BLaER1 treated with 17β-estradiol and CSF1 and Interleukin-3, amounts not matched to agents 10 nM and 100 nM (cell line): ENCODE measurements around the gene C6orf120.

Source experiments
- H3K27ac ChIP-seq, 11 experiments: shearing (Covaris generic); formaldehyde crosslinking; 2 replicates each; pipeline ENCODE4 v1.8.1; 2022
- H3K27me3 ChIP-seq, 11 experiments: shearing (Covaris generic); formaldehyde crosslinking; 2 replicates each; pipeline ENCODE4 v1.8.1; 2022
- H3K36me3 ChIP-seq, 11 experiments: shearing (Covaris generic); formaldehyde crosslinking; 2 replicates each; pipeline ENCODE4 v1.8.1; 2022
- H3K4me1 ChIP-seq, 10 experiments: shearing (Covaris generic); formaldehyde crosslinking; 2 replicates each; pipeline ENCODE4 v1.8.1; 2022
- H3K4me2 ChIP-seq, 11 experiments: shearing (Covaris generic); formaldehyde crosslinking; 2 replicates each; pipeline ENCODE4 v1.8.1; 2022
- H3K4me3 ChIP-seq, 10 experiments: shearing (Covaris generic); formaldehyde crosslinking; 2 replicates each; pipeline ENCODE4 v1.8.1; 2022
- H3K9ac ChIP-seq, 11 experiments: shearing (Covaris generic); formaldehyde crosslinking; 2 replicates each; pipeline ENCODE4 v1.8.1; 2022
- H3K9me3 ChIP-seq, 11 experiments: shearing (Covaris generic); formaldehyde crosslinking; replicated peaks in 1 of 11; 2 replicates each; pipeline ENCODE4 v1.8.1; 2022
- H4K20me1 ChIP-seq, 11 experiments: shearing (Covaris generic); formaldehyde crosslinking; 2 replicates each; pipeline ENCODE4 v1.8.1; 2022
- Cebpa-rat ChIP-seq, 11 experiments: shearing (Covaris generic); IDR thresholded peaks; 2 replicates each; pipeline ENCODE4 v1.8.1; 2022

C6orf120 gene

DNA sequence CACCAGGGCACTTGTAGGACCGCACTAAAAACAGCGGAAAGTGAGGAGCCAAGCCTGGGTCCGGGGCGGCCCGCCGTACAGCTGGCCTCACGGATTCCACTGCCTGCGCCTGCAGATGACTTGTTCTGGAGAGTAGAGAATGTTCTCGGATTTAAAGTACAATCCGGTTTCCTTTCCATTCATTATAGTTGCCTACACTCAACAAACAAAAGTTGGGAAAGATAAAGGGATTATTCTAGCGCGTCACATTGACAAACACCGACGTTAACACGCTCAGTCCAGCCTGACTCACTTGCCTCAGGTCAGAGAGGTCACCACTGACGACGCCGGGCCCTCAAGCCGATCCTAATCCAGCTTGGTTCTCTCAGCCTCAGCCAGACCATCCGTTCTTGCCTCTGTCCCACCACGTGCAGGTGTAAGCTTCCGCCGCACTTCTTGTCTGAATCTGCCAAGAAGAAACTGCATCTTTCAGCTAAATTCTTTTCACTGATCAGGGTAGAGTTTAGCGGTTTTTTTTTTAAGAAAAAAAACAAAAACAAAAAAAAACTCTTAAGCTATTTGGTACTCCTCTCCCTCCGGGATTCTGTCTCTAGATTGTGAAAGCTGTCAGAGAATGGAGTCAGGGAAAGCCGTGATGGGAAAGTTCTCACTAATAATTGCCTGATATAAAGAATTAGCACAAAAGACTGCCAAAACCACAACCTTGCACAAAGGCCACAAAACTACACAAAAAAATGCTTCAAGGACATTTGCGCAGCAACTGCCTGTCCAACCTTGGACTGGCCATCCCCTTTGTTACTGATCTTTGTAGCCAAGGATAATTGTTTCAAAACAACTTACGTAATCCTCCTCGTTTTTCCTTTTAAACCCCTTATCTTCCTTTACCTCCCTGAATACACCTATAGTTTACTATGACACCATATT, 23.5 kb downstream of the C6orf120 start:
- H3K27me3 ChIP-seq, result no peaks in the 10 kb centered on the region
- peaks cover 24 to 43% (median 32%) of the 10 kb centered on the region in 10 experiments for H3K4me1 ChIP-seq
- H4K20me1 ChIP-seq, result peaks cover 4 to 33% (median 22%) of the 10 kb centered on the region in 11 experiments; a peak in 17 of 22 replicates
- peak overlapping the region; percentile 65 to 93 (median 76) for H3K4me3 ChIP-seq
- no peaks in the 10 kb centered on the region for H3K9me3 ChIP-seq
- H3K27ac ChIP-seq, result peak overlapping the region in 10 of 11 experiments; percentile 55 to 96 (median 90); a peak in 20 of 22 replicates
- H3K36me3 ChIP-seq, result peaks cover 0 to 5% (median 0%) of the 10 kb centered on the region in 11 experiments; a peak in 2 of 22 replicates
- peak in 1 of 11 experiments; percentile 42; a peak in 1 of 22 replicates for TF ChIP-seq Cebpa-rat (IDR thresholded peaks at IDR 0.05)
- H3K9ac ChIP-seq, result peak overlapping the region; percentile 73 to 93 (median 89); a peak in 21 of 22 replicates
- H3K4me2 ChIP-seq, result peak overlapping the region; percentile 79 to 96 (median 88)

DNA sequence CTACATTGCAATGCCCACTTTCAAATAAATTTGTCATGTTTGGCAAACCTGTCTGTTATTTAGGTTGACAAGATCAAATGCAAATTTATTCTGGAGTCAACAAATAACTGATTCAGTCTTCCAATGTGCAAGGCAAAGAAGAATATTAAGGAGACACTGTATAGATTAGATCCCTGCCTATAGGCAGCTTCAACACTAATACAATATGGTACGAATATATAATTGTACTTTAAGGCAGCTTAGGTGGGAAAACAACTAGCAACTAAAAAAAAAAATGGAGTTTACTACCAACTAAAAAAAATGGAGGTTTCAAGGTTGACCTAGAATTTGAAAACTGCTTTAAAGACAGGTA, 24.1 kb downstream of the C6orf120 start:
- H3K4me1 ChIP-seq, result peaks cover 18 to 38% (median 29%) of the 10 kb centered on the region in 10 experiments
- H3K4me2 ChIP-seq, result peak overlapping the region in 8 of 11 experiments; percentile 79 to 96 (median 88); a peak in 15 of 22 replicates
- H3K9ac ChIP-seq, result no peak overlapping the region

DNA sequence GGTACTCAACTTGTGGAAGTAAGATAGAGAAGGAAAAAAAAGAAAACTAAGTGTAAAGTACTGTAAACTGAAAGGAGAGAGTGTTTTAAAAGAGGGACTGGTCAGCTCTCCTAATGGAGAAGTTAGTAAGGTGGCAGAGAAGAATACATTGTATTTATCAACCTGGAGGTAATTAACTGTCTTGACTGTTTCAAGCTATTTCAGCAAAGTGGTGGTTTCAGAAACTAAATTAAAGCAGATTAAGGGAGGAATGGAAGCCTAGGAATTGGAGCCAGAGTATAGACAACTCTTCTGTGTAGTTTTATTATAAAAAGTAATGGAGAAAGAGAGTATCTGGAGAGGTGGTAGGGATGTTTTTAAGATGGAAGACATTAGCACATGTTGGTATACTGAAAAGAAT, 25.0 kb downstream of the C6orf120 start:
- Histone ChIP-seq H3K4me3 (no peak overlapping the region), H3K4me2 (no peak overlapping the region; a peak in 1 of 22 replicates)

More for the DNA sequence above, 24.1 kb downstream of the C6orf120 start:
- Histone ChIP-seq H3K27me3 (no peaks in the 10 kb centered on the region), H3K36me3 (no peaks in the 10 kb centered on the region), H4K20me1 (peaks cover 4 to 27% (median 18%) of the 10 kb centered on the region in 11 experiments; a peak in 17 of 22 replicates), H3K9me3 (no peaks in the 10 kb centered on the region), H3K27ac (no peak overlapping the region), H3K4me3 (peak overlapping the region in 2 of 10 experiments; percentile 65 to 77; a peak in 3 of 20 replicates)
- no peak for TF ChIP-seq Cebpa-rat (IDR thresholded peaks at IDR 0.05)

GRCh38 chr6:169729961-169730360, 28.0 kb downstream of the C6orf120 start:
- H3K4me2 ChIP-seq, result no peak overlapping the region
- H4K20me1 ChIP-seq, result no peaks in the 10 kb centered on the region
- H3K9me3 ChIP-seq, result peaks cover 0 to 6% (median 0%) of the 10 kb centered on the region in 11 experiments; a peak in 3 of 22 replicates
- H3K4me1 ChIP-seq, result peaks cover 0 to 19% (median 11%) of the 10 kb centered on the region in 10 experiments; a peak in 17 of 20 replicates
- H3K27me3 ChIP-seq, result no peaks in the 10 kb centered on the region
- no peak for TF ChIP-seq Cebpa-rat (IDR thresholded peaks at IDR 0.05)
- H3K9ac ChIP-seq, result no peak overlapping the region
- H3K4me3 ChIP-seq, result no peak overlapping the region
- no peak overlapping the region for H3K27ac ChIP-seq
- no peaks in the 10 kb centered on the region for H3K36me3 ChIP-seq

More for the DNA sequence above, 25.0 kb downstream of the C6orf120 start:
- Histone ChIP-seq H3K9ac (no peak overlapping the region), H3K27ac (no peak overlapping the region), H3K4me1 (peaks cover 9 to 28% (median 21%) of the 10 kb centered on the region in 10 experiments), H3K36me3 (no peaks in the 10 kb centered on the region), H4K20me1 (peaks cover 4 to 17% (median 9%) of the 10 kb centered on the region in 11 experiments; a peak in 17 of 22 replicates), H3K9me3 (no peaks in the 10 kb centered on the region), H3K27me3 (no peaks in the 10 kb centered on the region)
- no peak for TF ChIP-seq Cebpa-rat (IDR thresholded peaks at IDR 0.05)

GRCh38 chr6:169738204-169738975, 36.5 kb downstream of the C6orf120 start:
- Histone ChIP-seq H3K9ac (no peak overlapping the region), H3K27me3 (no peaks in the 10 kb centered on the region), H3K4me1 (peaks cover 0 to 12% (median 2%) of the 10 kb centered on the region in 10 experiments; a peak in 8 of 20 replicates), H3K4me3 (no peak overlapping the region), H3K36me3 (no peaks in the 10 kb centered on the region), H3K27ac (no peak overlapping the region), H4K20me1 (no peaks in the 10 kb centered on the region), H3K4me2 (peak overlapping the region in 8 of 11 experiments; percentile 2 to 34 (median 16); a peak in 10 of 22 replicates), H3K9me3 (peaks cover 0 to 5% (median 0%) of the 10 kb centered on the region in 11 experiments; a peak in 3 of 22 replicates)
- TF ChIP-seq Cebpa-rat (IDR thresholded peaks at IDR 0.05), result no peak

DNA sequence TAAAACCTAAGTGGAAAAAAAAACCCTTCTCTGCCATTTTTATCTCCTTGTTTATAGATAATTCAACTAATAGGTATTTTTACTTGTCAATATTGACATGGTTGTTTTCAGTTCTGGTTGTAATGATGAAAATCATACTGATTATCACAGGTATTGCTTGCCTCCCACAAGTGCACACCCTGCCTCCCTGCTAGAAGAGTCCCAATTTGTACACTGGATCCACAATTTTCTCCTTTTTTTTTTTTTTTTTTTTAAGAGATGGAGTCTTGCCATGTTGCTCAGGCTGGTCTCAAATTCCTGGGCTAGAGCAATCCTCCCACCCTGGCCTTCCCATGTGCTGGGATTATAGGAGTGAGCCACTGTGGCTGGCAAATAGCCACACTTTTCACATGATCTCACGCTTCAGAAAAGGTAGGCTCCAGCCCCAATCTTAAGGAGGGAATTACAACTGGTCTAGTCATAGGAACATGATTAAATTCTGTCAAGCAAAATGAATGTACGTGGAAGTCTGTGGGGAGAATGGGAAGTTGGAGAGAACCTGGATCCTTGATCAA, 37.1 kb downstream of the C6orf120 start:
- no peak overlapping the region for H3K4me3 ChIP-seq
- H3K27ac ChIP-seq, result no peak overlapping the region
- no peak for TF ChIP-seq Cebpa-rat (IDR thresholded peaks at IDR 0.05)
- peaks cover 0 to 11% (median 2%) of the 10 kb centered on the region in 10 experiments; a peak in 8 of 20 replicates for H3K4me1 ChIP-seq
- H3K36me3 ChIP-seq, result no peaks in the 10 kb centered on the region
- H3K9ac ChIP-seq, result no peak overlapping the region
- no peaks in the 10 kb centered on the region for H3K9me3 ChIP-seq
- H4K20me1 ChIP-seq, result no peaks in the 10 kb centered on the region
- H3K4me2 ChIP-seq, result no peak overlapping the region
- H3K27me3 ChIP-seq, result no peaks in the 10 kb centered on the region

DNA sequence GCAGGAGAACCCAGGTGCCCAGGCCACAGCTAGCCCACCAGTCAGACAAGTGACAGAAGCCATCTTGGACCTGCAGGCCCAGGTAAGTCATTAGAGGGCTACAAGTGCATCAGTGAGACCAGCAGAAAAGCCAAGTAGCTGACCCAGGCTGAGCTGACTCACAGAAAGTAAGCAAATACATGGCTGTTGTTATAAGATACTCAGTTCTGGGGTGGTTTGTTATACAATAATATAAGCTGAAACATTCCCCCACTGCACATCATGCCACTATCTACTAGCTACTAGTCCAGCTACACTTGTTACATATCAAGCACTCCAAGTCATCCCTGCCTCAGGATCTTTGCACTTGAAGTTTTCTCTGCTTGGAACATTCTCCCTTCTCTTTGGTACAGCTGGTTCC, 39.4 kb downstream of the C6orf120 start:
- TF ChIP-seq Cebpa-rat (IDR thresholded peaks at IDR 0.05), result no peak
- Histone ChIP-seq H3K4me3 (no peak overlapping the region), H3K4me2 (no peak overlapping the region), H3K27me3 (no peaks in the 10 kb centered on the region), H3K9me3 (peaks cover 5 to 14% (median 10%) of the 10 kb centered on the region in 11 experiments; a peak in 15 of 22 replicates), H3K4me1 (peaks cover 0 to 8% (median 2%) of the 10 kb centered on the region in 10 experiments; a peak in 8 of 20 replicates), H3K27ac (no peak overlapping the region), H3K36me3 (no peaks in the 10 kb centered on the region), H4K20me1 (no peaks in the 10 kb centered on the region), H3K9ac (no peak overlapping the region)

DNA sequence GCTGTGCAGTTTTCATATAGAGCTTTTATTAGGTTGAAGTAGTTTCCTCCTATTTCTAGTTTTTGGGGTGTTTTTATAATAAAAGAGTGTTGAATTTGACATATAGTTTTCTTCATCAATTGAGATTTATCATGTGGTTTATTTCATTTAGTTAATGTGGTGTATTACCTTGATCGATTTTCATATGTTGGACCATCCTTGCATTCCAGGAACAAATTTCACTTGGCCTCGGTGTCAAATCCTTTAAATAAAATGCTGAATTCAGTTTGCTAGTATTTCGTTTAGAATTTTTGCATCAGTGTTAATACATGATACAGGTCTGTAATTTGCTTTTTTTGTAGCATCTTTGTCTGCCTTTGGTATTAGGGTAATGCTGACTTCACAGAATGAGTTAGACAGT, 43.5 kb downstream of the C6orf120 start:
- Histone ChIP-seq H3K27me3 (no peaks in the 10 kb centered on the region), H3K9me3 (peaks cover 7 to 14% (median 11%) of the 10 kb centered on the region in 11 experiments; a peak in 15 of 22 replicates), H4K20me1 (no peaks in the 10 kb centered on the region), H3K9ac (no peak overlapping the region), H3K4me2 (no peak overlapping the region), H3K4me1 (peaks cover 6 to 9% (median 7%) of the 10 kb centered on the region in 10 experiments), H3K4me3 (no peak overlapping the region), H3K27ac (no peak overlapping the region), H3K36me3 (peaks cover 0 to 12% (median 0%) of the 10 kb centered on the region in 11 experiments; a peak in 2 of 22 replicates)
- no peak for TF ChIP-seq Cebpa-rat (IDR thresholded peaks at IDR 0.05)
